ENCODE data around the gene HOXC6. TPM values are rescaled to one million over a fixed set of nuclear protein-coding genes. Genes with fewer than 3 reads are reported as not detected.

Gene HOXC6
- total and polyA plus RNA-seq, 9 of the 15 experiments (the other 6 are each of a cell fraction or from before 2014, with no cell fraction given) = 0.06 to 4.0 (median 1.4) TPM

DNA sequence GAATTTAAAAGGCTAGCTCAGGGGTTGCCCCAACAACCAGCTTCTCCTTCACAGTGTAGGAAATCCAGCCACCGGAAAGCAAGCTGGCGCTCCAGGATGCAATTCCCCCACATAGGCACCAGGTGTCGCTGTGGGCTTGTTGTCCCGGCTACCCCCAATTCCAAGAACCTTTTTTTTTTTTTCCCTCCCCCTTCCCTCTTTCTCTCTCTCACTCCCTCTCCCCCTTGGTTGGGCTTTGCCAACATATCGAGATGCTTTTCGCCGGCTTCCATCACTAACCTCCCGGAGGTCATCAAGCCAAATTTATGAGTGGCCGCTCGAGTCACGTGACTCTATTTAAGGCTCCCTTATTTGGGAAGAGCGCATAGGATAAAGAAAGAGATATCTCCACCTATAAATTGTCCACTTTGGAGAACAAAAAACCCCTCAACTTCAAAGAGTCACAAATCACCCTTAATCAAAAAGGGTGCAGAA lies 4.4 kb downstream of the HOXC6 start, which contains the start of gene HOXC5 (continued):
- TF ChIP-seq, protein P1, sequence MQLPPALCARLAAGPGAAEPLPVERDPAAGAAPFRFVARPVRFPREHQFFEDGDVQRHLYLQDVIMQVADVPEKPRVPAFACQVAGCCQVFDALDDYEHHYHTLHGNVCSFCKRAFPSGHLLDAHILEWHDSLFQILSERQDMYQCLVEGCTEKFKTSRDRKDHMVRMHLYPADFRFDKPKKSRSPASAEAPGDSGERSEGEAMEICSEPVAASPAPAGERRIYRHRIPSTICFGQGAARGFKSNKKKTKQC (CRISPR knock-in tag; IDR thresholded peaks at IDR 0.05) = no peak
- TF ChIP-seq, protein P2, sequence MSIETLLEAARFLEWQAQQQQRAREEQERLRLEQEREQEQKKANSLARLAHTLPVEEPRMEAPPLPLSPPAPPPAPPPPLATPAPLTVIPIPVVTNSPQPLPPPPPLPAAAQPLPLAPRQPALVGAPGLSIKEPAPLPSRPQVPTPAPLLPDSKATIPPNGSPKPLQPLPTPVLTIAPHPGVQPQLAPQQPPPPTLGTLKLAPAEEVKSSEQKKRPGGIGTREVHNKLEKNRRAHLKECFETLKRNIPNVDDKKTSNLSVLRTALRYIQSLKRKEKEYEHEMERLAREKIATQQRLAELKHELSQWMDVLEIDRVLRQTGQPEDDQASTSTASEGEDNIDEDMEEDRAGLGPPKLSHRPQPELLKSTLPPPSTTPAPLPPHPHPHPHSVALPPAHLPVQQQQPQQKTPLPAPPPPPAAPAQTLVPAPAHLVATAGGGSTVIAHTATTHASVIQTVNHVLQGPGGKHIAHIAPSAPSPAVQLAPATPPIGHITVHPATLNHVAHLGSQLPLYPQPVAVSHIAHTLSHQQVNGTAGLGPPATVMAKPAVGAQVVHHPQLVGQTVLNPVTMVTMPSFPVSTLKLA (conservative IDR thresholded peaks at IDR 0.05) = no peak
- TF ChIP-seq GATAD2B (IDR thresholded peaks at IDR 0.05; ENCODE audit: borderline replicate concordance) (no peak), ADNP (tag; IDR thresholded peaks at IDR 0.05) (no peak), MTA2 (IDR thresholded peaks at IDR 0.05; ENCODE audit: low read depth) (no peak), SP1 (CRISPR knock-in tag; IDR thresholded peaks at IDR 0.05) (no peak), BRF1 (IDR thresholded peaks at IDR 0.05; ENCODE audit: borderline replicate concordance, extremely low read depth, insufficient read length) (no peak), HDAC3 (IDR thresholded peaks at IDR 0.05; ENCODE audit: borderline replicate concordance, partially characterized antibody) (no peak), XRCC3 (IDR thresholded peaks at IDR 0.05) (no peak), ZNF79 (CRISPR knock-in tag; IDR thresholded peaks at IDR 0.05; ENCODE audit: low read depth) (no peak), ZNF584 (CRISPR knock-in tag; IDR thresholded peaks at IDR 0.05; ENCODE audit: low read depth) (no peak)
- TF ChIP-seq, protein P3, sequence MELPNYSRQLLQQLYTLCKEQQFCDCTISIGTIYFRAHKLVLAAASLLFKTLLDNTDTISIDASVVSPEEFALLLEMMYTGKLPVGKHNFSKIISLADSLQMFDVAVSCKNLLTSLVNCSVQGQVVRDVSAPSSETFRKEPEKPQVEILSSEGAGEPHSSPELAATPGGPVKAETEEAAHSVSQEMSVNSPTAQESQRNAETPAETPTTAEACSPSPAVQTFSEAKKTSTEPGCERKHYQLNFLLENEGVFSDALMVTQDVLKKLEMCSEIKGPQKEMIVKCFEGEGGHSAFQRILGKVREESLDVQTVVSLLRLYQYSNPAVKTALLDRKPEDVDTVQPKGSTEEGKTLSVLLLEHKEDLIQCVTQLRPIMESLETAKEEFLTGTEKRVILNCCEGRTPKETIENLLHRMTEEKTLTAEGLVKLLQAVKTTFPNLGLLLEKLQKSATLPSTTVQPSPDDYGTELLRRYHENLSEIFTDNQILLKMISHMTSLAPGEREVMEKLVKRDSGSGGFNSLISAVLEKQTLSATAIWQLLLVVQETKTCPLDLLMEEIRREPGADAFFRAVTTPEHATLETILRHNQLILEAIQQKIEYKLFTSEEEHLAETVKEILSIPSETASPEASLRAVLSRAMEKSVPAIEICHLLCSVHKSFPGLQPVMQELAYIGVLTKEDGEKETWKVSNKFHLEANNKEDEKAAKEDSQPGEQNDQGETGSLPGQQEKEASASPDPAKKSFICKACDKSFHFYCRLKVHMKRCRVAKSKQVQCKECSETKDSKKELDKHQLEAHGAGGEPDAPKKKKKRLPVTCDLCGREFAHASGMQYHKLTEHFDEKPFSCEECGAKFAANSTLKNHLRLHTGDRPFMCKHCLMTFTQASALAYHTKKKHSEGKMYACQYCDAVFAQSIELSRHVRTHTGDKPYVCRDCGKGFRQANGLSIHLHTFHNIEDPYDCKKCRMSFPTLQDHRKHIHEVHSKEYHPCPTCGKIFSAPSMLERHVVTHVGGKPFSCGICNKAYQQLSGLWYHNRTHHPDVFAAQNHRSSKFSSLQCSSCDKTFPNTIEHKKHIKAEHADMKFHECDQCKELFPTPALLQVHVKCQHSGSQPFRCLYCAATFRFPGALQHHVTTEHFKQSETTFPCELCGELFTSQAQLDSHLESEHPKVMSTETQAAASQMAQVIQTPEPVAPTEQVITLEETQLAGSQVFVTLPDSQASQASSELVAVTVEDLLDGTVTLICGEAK (IDR thresholded peaks at IDR 0.05) = no peak
- TF ChIP-seq, protein P3 (CRISPR knock-in tag; IDR thresholded peaks at IDR 0.05) = no peak
- TF ChIP-seq, protein P4, sequence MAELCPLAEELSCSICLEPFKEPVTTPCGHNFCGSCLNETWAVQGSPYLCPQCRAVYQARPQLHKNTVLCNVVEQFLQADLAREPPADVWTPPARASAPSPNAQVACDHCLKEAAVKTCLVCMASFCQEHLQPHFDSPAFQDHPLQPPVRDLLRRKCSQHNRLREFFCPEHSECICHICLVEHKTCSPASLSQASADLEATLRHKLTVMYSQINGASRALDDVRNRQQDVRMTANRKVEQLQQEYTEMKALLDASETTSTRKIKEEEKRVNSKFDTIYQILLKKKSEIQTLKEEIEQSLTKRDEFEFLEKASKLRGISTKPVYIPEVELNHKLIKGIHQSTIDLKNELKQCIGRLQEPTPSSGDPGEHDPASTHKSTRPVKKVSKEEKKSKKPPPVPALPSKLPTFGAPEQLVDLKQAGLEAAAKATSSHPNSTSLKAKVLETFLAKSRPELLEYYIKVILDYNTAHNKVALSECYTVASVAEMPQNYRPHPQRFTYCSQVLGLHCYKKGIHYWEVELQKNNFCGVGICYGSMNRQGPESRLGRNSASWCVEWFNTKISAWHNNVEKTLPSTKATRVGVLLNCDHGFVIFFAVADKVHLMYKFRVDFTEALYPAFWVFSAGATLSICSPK (IDR thresholded peaks at IDR 0.05; ENCODE audit: borderline replicate concordance) = no peak
